IPS-15b (cell line): ENCODE data around the gene DGKZ.
A peak's percentile ranks its signal among the peaks of the same experiment; 100 is the strongest.
"Not testable (repeated sequence)": the region's sequence is repeated elsewhere in the genome, so short reads cannot be mapped to it uniquely, and the experiment has no call there.

Experiments
- H3K27me3 ChIP-seq: one replicate; pipeline ENCODE4 v1.6.1; 2013; ENCODE audit warnings: low read length; ENCODE audit not compliant: control insufficient read depth, insufficient read depth
- H3K36me3 ChIP-seq: one replicate; pipeline ENCODE4 v1.6.1; 2013; ENCODE audit warnings: low read length; ENCODE audit not compliant: control insufficient read depth, insufficient read depth
- H3K4me1 ChIP-seq: one replicate; pipeline ENCODE4 v1.6.1; 2013; ENCODE audit warnings: mild to moderate bottlenecking, low read length; ENCODE audit not compliant: control insufficient read depth, insufficient read depth
- H3K4me3 ChIP-seq: one replicate; pipeline ENCODE4 v1.5.1; 2013; ENCODE audit warnings: low read depth, low read length
- H3K9ac ChIP-seq: one replicate; pipeline ENCODE4 v1.6.1; 2013; ENCODE audit warnings: low read depth, mild to moderate bottlenecking, low read length
- H3K9me3 ChIP-seq: one replicate; pipeline ENCODE4 v1.6.1; 2013; ENCODE audit warnings: mild to moderate bottlenecking, low read length; ENCODE audit not compliant: control insufficient read depth, insufficient read depth

The DGKZ gene

GRCh38 chr11:46346886-46347636, at the start of gene DGKZ:
Gene DGKZ (plus strand): TSS chr11:46347463. CDS start chr11:46347660, 197 bp downstream.
- Histone ChIP-seq H3K4me3 (peak within 1 kb of the TSS; percentile 86), H3K4me1 (peaks cover 35% of the 10 kb centered on the region), H3K9me3 (no peaks in the 10 kb centered on the region)

GRCh38 chr11:46298699-46299433, 48.4 kb upstream of the DGKZ start:
- Histone ChIP-seq H3K9ac (no peak overlapping the region), H3K9me3 (no peaks in the 10 kb centered on the region), H3K4me1 (peaks cover 4% of the 10 kb centered on the region), H3K36me3 (no peaks in the 10 kb centered on the region), H3K4me3 (no peak overlapping the region), H3K27me3 (no peaks in the 10 kb centered on the region)

More at GRCh38 chr11:46346886-46347636, at the start of gene DGKZ:
- Histone ChIP-seq H3K27me3 (peaks cover 8% of the 10 kb centered on the region), H3K9ac (peak within 1 kb of the TSS; percentile 70), H3K36me3 (peaks cover 4% of the 10 kb centered on the region)

- Histone ChIP-seq H3K4me3 (no peak overlapping the region), H3K9me3 (no peaks in the 10 kb centered on the region), H3K27me3 (no peaks in the 10 kb centered on the region), H3K4me1 (peaks cover 4% of the 10 kb centered on the region), H3K9ac (no peak overlapping the region), H3K36me3 (no peaks in the 10 kb centered on the region)
These were observed 47.8 kb upstream of the DGKZ start for GRCh38 chr11:46299451-46299961.

- H3K9ac ChIP-seq, result no peak overlapping the region
- no peaks in the 10 kb centered on the region for H3K36me3 ChIP-seq
- H3K4me1 ChIP-seq, result peaks cover 4% of the 10 kb centered on the region
These were observed 47.0 kb upstream of the DGKZ start for GRCh38 chr11:46300270-46300669.

GRCh38 chr11:46302866-46303265, 44.4 kb upstream of the DGKZ start:
- H3K4me3 ChIP-seq, result no peak overlapping the region
- H3K4me1 ChIP-seq, result no peaks in the 10 kb centered on the region

More at GRCh38 chr11:46300270-46300669, 47.0 kb upstream of the DGKZ start:
- Histone ChIP-seq H3K4me3 (no peak overlapping the region), H3K9me3 (no peaks in the 10 kb centered on the region), H3K27me3 (no peaks in the 10 kb centered on the region)

GRCh38 chr11:46304036-46304435, 43.2 kb upstream of the DGKZ start:
- H3K4me3 ChIP-seq, H3K36me3 ChIP-seq, H3K9ac ChIP-seq, H3K4me1 ChIP-seq, H3K27me3 ChIP-seq, H3K9me3 ChIP-seq: not testable (repeated sequence)

More at GRCh38 chr11:46302866-46303265, 44.4 kb upstream of the DGKZ start:
- Histone ChIP-seq H3K36me3 (peaks cover 3% of the 10 kb centered on the region), H3K9me3 (no peaks in the 10 kb centered on the region), H3K9ac (no peak overlapping the region), H3K27me3 (no peaks in the 10 kb centered on the region)

- Histone ChIP-seq H3K27me3 (no peaks in the 10 kb centered on the region), H3K4me1 (peaks cover 7% of the 10 kb centered on the region), H3K36me3 (peaks cover 3% of the 10 kb centered on the region), H3K9ac (no peak overlapping the region), H3K4me3 (no peak overlapping the region), H3K9me3 (no peaks in the 10 kb centered on the region)
These were observed 42.6 kb upstream of the DGKZ start for GRCh38 chr11:46304605-46305179.

- Histone ChIP-seq H3K4me1 (peaks cover 7% of the 10 kb centered on the region), H3K9ac (no peak overlapping the region), H3K9me3 (no peaks in the 10 kb centered on the region), H3K27me3 (no peaks in the 10 kb centered on the region), H3K36me3 (peaks cover 3% of the 10 kb centered on the region), H3K4me3 (no peak overlapping the region)
These were observed 42.0 kb upstream of the DGKZ start for GRCh38 chr11:46305295-46305694.

GRCh38 chr11:46306296-46306853, 40.9 kb upstream of the DGKZ start:
- peaks cover 3% of the 10 kb centered on the region for H3K36me3 ChIP-seq
- no peak overlapping the region for H3K9ac ChIP-seq
- H3K4me1 ChIP-seq, result peaks cover 7% of the 10 kb centered on the region
- H3K4me3 ChIP-seq, result no peak overlapping the region
- H3K9me3 ChIP-seq, result no peaks in the 10 kb centered on the region
- no peaks in the 10 kb centered on the region for H3K27me3 ChIP-seq

- H3K36me3 ChIP-seq, result peaks cover 3% of the 10 kb centered on the region
- H3K9me3 ChIP-seq, result no peaks in the 10 kb centered on the region
- peaks cover 7% of the 10 kb centered on the region for H3K4me1 ChIP-seq
- no peaks in the 10 kb centered on the region for H3K27me3 ChIP-seq
- no peak overlapping the region for H3K9ac ChIP-seq
- no peak overlapping the region for H3K4me3 ChIP-seq
These were observed 39.9 kb upstream of the DGKZ start for GRCh38 chr11:46307369-46307768.

- Histone ChIP-seq H3K9ac (no peak overlapping the region), H3K27me3 (no peaks in the 10 kb centered on the region), H3K4me1 (peaks cover 7% of the 10 kb centered on the region), H3K4me3 (no peak overlapping the region), H3K9me3 (no peaks in the 10 kb centered on the region), H3K36me3 (peaks cover 3% of the 10 kb centered on the region)
These were observed 39.4 kb upstream of the DGKZ start for GRCh38 chr11:46307785-46308341.
